ENCODE results near the gene KRTAP4-12.
"Not testable (repeated sequence)": the region's sequence is repeated elsewhere in the genome, so short reads cannot be mapped to it uniquely, and the experiment has no call there.

KRTAP4-12 gene

GRCh38 chr17:41096055-41096454, 27.9 kb downstream of the KRTAP4-12 start:
- DNase-seq (ENCODE audit: low read depth in 2 of 2) = no peak

- not testable (repeated sequence) for DNase-seq (ENCODE audit: low read depth in 2 of 2)
Measured at GRCh38 chr17:41088760-41089352, 35.1 kb downstream of the KRTAP4-12 start.

DNA sequence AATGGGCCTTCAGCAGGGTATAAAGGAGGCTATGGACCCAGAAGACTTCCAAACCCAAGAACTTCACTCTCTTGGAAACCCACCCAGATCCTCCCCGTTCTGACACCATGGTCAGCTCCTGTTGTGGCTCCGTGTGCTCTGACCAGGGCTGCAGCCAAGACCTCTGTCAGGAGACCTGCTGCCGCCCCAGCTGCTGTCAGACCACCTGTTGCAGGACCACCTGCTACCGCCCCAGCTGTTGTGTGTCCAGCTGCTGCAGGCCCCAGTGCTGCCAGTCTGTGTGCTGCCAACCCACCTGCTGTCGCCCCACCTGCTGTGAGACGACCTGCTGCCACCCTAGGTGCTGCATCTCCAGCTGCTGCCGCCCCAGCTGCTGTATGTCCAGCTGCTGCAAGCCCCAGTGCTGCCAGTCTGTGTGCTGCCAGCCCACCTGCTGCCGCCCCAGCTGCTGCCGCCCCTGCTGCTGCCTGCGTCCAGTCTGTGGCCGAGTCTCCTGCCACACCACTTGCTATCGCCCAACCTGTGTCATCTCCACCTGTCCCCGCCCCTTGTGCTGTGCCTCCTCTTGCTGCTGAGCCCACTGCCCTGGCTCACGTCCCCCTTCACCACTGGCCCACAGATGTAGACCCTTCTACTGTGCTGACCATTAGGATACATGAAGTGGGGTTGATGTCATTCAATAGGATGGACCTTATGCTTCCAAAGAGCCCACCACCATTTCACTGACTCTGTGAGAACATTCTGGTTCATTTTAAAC, 39.7 kb downstream of the KRTAP4-12 start, which contains the start of gene KRTAP4-7:
Gene KRTAP4-7, plus strand, starts transcription at position 51 of the 757 bp plus-strand sequence. Its CDS starts 57 bp downstream, at position 108.
- not testable (repeated sequence) for DNase-seq (ENCODE audit: low read depth in 2 of 2)

GRCh38 chr17:41083427-41083826, 40.6 kb downstream of the KRTAP4-12 start:
- DNase-seq (ENCODE audit: low read depth in 2 of 2) = not testable (repeated sequence)

GRCh38 chr17:41082626-41083025, 41.4 kb downstream of the KRTAP4-12 start:
- DNase-seq (ENCODE audit: low read depth in 2 of 2) = no peak

DNA sequence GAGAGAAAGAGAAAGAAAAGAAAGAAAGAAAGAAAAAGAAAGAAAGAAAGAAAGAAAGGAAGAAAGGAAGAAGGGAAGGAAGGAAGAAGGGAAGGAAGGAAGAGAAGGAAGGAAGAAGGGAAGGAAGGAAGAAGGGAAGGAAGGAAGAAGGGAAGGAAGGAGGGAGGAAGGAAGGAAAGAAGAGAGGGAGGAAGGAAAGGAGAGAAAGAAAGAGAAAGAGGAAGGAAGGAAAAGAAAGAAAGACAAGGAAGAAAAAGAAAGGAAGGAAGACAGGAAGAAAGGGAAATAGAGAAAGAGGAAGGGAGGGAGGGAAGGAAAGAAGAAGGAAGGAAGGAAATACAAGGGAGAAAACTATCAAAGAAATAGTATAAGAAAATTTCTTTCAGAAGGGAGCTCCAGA, 47.2 kb downstream of the KRTAP4-12 start:
- DNase-seq (ENCODE audit: low read depth in 2 of 2) = no peak

DNA sequence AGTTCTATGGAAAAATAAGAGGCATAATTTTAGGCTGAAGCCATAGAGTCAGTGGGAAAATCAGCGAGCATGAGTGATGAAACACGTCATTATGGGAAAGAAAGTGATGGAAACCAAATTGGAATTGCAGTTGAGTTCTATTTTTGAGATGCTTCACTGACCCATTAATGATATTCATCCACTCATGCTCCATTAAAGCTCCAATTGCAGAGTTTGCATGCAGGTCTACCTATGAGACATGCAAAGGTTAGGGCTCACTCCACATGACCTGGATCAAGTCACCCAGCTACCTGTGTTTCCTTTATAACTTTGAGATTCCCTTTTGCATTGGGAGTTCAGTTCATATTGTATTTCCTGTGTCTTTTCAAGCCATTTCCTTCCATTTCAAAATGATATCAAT, 50.3 kb downstream of the KRTAP4-12 start:
- DNase-seq (ENCODE audit: low read depth in 2 of 2) = no peak
